ENCODE results near the gene SNRPA.

SNRPA gene

GRCh38 chr19:40750874-40751537 is at the start of gene SNRPA:
Gene SNRPA, plus strand, starts transcription at chr19:40751203. Its CDS starts 206 bp downstream, at chr19:40751409.
- DNase-seq: peak; percentile 98

GRCh38 chr19:40701758-40702157 is 49.2 kb upstream of the SNRPA start:
- DNase-seq: no peak

GRCh38 chr19:40702337-40703012 is 48.5 kb upstream of the SNRPA start:
- DNase-seq: no peak

GRCh38 chr19:40703029-40703755 is 47.8 kb upstream of the SNRPA start:
- DNase-seq: no peak

- no peak for DNase-seq
These were observed 46.3 kb upstream of the SNRPA start for GRCh38 chr19:40704491-40705361.

- DNase-seq: no peak
These were observed 45.7 kb upstream of the SNRPA start for GRCh38 chr19:40705362-40705651.

- DNase-seq: no peak
These were observed 44.9 kb upstream of the SNRPA start for GRCh38 chr19:40705950-40706619.

- DNase-seq: no peak
These were observed 43.4 kb upstream of the SNRPA start for GRCh38 chr19:40707615-40708014.

GRCh38 chr19:40709817-40710216 is 41.2 kb upstream of the SNRPA start:
- no peak for DNase-seq

GRCh38 chr19:40713939-40714338 is 37.1 kb upstream of the SNRPA start:
- no peak for DNase-seq

- peak; percentile 95 for DNase-seq
These were observed 36.3 kb upstream of the SNRPA start for GRCh38 chr19:40714441-40715299.

GRCh38 chr19:40716031-40716481 is 34.9 kb upstream of the SNRPA start:
- DNase-seq: peak; percentile 82

GRCh38 chr19:40716482-40717324 is 34.3 kb upstream of the SNRPA start, which contains the start of the genes COQ8B and ITPKC:
Gene COQ8B, minus strand, starts transcription at chr19:40716886. Its CDS starts 2,254 bp downstream, at chr19:40714632.
Gene ITPKC, plus strand, starts transcription at chr19:40717112. Its CDS starts 24 bp downstream, at chr19:40717136.
- DNase-seq: peak; percentile 100

- DNase-seq: no peak
These were observed 33.6 kb upstream of the SNRPA start for GRCh38 chr19:40717325-40717879.

GRCh38 chr19:40717880-40718773 is 32.9 kb upstream of the SNRPA start:
- no peak for DNase-seq

GRCh38 chr19:40718774-40719391 is 32.1 kb upstream of the SNRPA start:
- DNase-seq: no peak

- no peak for DNase-seq
These were observed 31.5 kb upstream of the SNRPA start for GRCh38 chr19:40719414-40719894.

- DNase-seq: no peak
These were observed 29.9 kb upstream of the SNRPA start for GRCh38 chr19:40721140-40721486.

Measured in stimulated activated CD4-positive, alpha-beta T cell treated with anti-CD3 and anti-CD28 coated beads, Interleukin-15, amount 100 ng/mL, for 24 hours (primary cell).